Thoracic aorta (tissue), 2 donors: Measurements from ENCODE around the gene ABCD4. TPM values are rescaled to one million over a fixed set of nuclear protein-coding genes. Genes with fewer than 3 reads are reported as not detected.

Source experiments
- ATAC-seq: fragments of 150-250 bp; one replicate; pipeline ENCODE4 v1.8.0; 2017; ENCODE audit warnings: low read depth; ENCODE audit not compliant: insufficient number of reproducible peaks, low FRiP score
- DNase-seq: peaks from one replicate; pipeline ENCODE4 v3.0.0-alpha.2; 2020; ENCODE audit warnings: low spot score
- H3K27ac ChIP-seq, 2 donors: fragments of 200-600 bp; sonication (generic); 1 replicate in 1 of 2; 2 replicates in 1 of 2; pipeline ENCODE4 v1.5.1; 2016; ENCODE audit warnings: mild to moderate bottlenecking in 2 of 2, moderate library complexity in 2 of 2
- H3K27me3 ChIP-seq: fragments of 200-600 bp; sonication (generic); replicated peaks from 2 replicates; pipeline ENCODE4 v1.6.0; 2016; ENCODE audit warnings: mild to moderate bottlenecking; ENCODE audit not compliant: insufficient read depth
- H3K36me3 ChIP-seq: fragments of 200-600 bp; sonication (generic); one replicate; pipeline ENCODE4 v1.5.1; 2016
- H3K4me1 ChIP-seq, 2 donors: fragments of 200-600 bp; sonication (generic); 1 replicate in 1 of 2; 2 replicates in 1 of 2; pipeline versions ENCODE4 v1.5.1 to v1.6.0; 2016; ENCODE audit warnings: low read depth in 2 of 2, mild to moderate bottlenecking in 1 of 2; ENCODE audit not compliant: control insufficient read depth in 1 of 2
- H3K4me3 ChIP-seq: fragments of 200-600 bp; sonication (generic); 2 replicates; pipeline ENCODE4 v1.5.1; 2016; ENCODE audit warnings: mild to moderate bottlenecking
- H3K9me3 ChIP-seq: fragments of 200-600 bp; sonication (generic); 2 replicates; pipeline ENCODE4 v1.5.1; 2016
- CTCF ChIP-seq: fragments of 200-600 bp; sonication (generic); IDR thresholded peaks from one replicate; pipeline ENCODE4 v1.5.1; 2019; ENCODE audit warnings: antibody characterized with exemption
- total RNA-seq, 2 donors: library from RNA; depleted of rRNA; stranded (reverse); fragments of >200 nt; gene quantifications; one replicate each; pipeline versions ENCODE4 v1.1.0 to v1.2.3, GENCODE V29; 2016

The ABCD4 gene
- total RNA-seq, 2 donors from 2014 or later, result 47.7 to 62.4 TPM

DNA sequence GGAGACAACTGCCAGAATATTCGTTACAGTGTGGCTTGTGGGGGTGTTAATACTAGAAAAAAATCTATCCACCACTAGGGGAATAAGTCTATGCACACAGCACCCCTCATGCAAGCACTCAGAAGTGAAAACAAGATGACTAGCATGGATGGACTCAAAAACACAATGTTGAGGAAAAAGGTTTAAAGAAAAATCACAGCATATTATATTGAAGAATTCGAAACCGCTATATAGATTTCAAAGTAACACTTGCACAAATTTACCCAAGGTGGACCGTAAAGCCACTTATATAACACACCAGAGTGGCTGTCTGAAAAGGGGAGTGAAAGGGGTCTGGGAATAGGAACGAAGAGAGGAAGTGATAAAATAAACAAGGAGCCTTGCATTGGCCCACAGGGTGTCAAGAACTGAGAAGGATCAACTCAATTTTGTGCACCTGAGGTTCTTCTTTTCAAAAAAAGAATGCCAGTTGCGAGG is 544 bp downstream of the ABCD4 start:
- TF ChIP-seq CTCF, result peak; percentile 44
- H3K4me1 ChIP-seq, result peaks cover 7 to 18% of the 10 kb centered on the region in 2 donors

DNA sequence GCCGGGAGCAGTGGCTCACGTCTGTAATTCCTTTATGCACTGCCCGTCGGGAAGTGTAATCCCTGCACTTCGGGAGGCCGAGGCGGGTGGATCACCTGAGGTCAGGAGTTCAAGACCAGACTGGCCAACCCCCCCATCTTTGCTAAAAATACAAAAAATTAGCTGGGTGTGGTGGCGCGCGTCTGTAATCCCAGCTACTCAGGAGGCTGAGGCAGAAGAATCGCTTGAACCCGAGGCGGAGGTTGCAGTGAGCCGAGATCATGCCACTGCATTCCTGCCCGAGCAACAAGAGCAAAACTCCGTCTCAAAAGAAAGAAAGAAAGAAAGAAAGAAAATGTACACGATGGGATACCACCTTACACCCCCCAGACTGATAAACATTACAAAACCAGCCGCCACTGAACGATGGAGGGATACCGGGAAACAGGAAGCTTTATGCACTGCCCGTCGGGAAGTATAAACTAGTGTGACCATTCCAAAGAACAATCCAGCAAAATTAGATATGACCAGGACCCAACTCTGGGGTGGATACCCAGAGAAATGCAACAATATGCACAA is 1.1 kb downstream of the ABCD4 start:
- no peaks in the 10 kb centered on the region for H3K9me3 ChIP-seq
- H3K4me1 ChIP-seq, result peaks cover 7 to 18% of the 10 kb centered on the region in 2 donors
- H3K4me3 ChIP-seq, result peak overlapping the region; percentile 95
- no peaks in the 10 kb centered on the region for H3K27me3 ChIP-seq
- H3K36me3 ChIP-seq, result peaks cover 14% of the 10 kb centered on the region
- ATAC-seq, result no peak
- TF ChIP-seq CTCF, result no peak
- DNase-seq, result no peak
- H3K27ac ChIP-seq, result peak overlapping the region in 1 of 2 donors; percentile 74

More for the DNA sequence above, 544 bp downstream of the ABCD4 start:
- H3K27me3 ChIP-seq, result no peaks in the 10 kb centered on the region
- no peaks in the 10 kb centered on the region for H3K9me3 ChIP-seq
- ATAC-seq, result no peak
- no peak for DNase-seq
- peak overlapping the region; percentile 74 to 81 for H3K27ac ChIP-seq
- H3K36me3 ChIP-seq, result peaks cover 9% of the 10 kb centered on the region
- peak overlapping the region; percentile 95 for H3K4me3 ChIP-seq

GRCh38 chr14:74299061-74299545 is 3.6 kb downstream of the ABCD4 start:
- ATAC-seq, result no peak

DNA sequence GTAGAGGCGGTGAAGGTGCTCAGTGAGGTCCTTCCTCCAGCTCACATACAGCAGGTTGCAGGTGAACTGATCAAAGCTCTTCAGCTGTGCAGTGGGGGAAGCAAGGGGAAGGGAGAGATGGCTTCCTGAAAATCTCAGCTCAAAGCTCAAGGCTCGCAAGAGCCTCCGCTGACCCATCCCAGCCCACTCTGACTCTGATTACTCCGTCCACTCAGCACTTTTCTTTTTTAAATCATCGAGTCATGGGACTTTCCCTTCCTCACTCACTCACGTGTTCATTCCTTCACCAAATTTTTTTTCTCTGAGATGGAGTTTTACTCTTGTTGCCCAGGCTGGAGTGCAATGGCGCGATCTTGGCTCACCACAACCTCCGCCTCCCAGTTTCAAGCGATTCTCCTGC is 4.7 kb downstream of the ABCD4 start:
- no peak overlapping the region for H3K27ac ChIP-seq
- peaks cover 7 to 10% of the 10 kb centered on the region in 2 donors for H3K4me1 ChIP-seq
- no peak for TF ChIP-seq CTCF
- no peak overlapping the region for H3K4me3 ChIP-seq
- H3K27me3 ChIP-seq, result no peaks in the 10 kb centered on the region
- ATAC-seq (no peak), DNase-seq (no peak)
- peaks cover 34% of the 10 kb centered on the region for H3K36me3 ChIP-seq
- H3K9me3 ChIP-seq, result no peaks in the 10 kb centered on the region

More at GRCh38 chr14:74299061-74299545, 3.6 kb downstream of the ABCD4 start:
- Histone ChIP-seq H3K4me1 (peaks cover 7 to 18% of the 10 kb centered on the region in 2 donors), H3K27me3 (no peaks in the 10 kb centered on the region), H3K9me3 (no peaks in the 10 kb centered on the region), H3K4me3 (no peak overlapping the region), H3K27ac (peak overlapping the region in 1 of 2 donors; percentile 37), H3K36me3 (peaks cover 32% of the 10 kb centered on the region)
- DNase-seq, result no peak
- TF ChIP-seq CTCF, result no peak

GRCh38 chr14:74296037-74296467 is 6.7 kb downstream of the ABCD4 start:
- no peak overlapping the region for H3K4me3 ChIP-seq
- DNase-seq (no peak), ATAC-seq (no peak)
- no peaks in the 10 kb centered on the region for H3K27me3 ChIP-seq
- no peak for TF ChIP-seq CTCF
- H3K9me3 ChIP-seq, result no peaks in the 10 kb centered on the region
- H3K36me3 ChIP-seq, result peaks cover 50% of the 10 kb centered on the region
- peaks cover 0 to 2% of the 10 kb centered on the region in 2 donors for H3K4me1 ChIP-seq
- H3K27ac ChIP-seq, result no peak overlapping the region
